Central memory CD4-positive, alpha-beta T cell (primary cell): ENCODE measurements around the gene LRTM2.

ENCODE experiments used
- DNase-seq: peaks from one replicate; pipeline ENCODE4 v3.0.0; 2022

The LRTM2 gene

GRCh38 chr12:1830401-1830845, 10.1 kb downstream of the LRTM2 start:
- DNase-seq = no peak

- DNase-seq = no peak
Measured at GRCh38 chr12:1830981-1831963, 10.9 kb downstream of the LRTM2 start.

- DNase-seq = no peak
Measured at GRCh38 chr12:1832801-1833595, 12.6 kb downstream of the LRTM2 start.

GRCh38 chr12:1833596-1834028, 13.2 kb downstream of the LRTM2 start:
- DNase-seq = no peak

GRCh38 chr12:1834186-1834925, 14.0 kb downstream of the LRTM2 start:
- no peak for DNase-seq

GRCh38 chr12:1835211-1836131, 15.1 kb downstream of the LRTM2 start:
- no peak for DNase-seq

- no peak for DNase-seq
Measured at GRCh38 chr12:1836241-1836803, 16.0 kb downstream of the LRTM2 start.

DNA sequence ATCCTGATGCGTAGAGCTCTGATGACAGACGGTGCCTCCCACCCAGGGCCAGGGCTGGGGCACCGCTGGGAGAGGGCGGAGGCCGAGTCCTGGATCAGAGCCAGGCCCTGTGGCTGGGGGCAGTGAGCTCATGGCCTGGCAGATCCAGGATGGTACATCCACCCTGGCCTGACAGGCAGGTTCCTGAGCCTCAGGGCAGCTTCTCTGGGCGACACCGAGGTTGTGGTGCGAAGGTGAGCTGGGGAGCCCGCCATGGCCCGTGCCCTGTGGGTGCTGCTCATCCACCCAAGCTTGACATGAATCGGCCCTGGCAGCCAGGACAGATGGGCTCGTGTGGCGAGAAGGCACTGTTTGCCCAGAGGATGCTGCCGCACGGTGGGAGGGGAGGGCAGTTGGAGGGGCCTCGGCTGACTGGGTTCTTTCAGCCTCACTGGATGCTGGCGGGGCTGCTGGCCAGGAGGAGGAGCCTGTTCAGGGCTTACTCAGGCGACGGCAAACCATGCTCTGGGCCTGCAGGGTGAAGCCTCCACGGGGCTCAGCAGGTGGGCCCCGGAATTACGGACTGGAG, 16.6 kb downstream of the LRTM2 start:
- DNase-seq = no peak

DNA sequence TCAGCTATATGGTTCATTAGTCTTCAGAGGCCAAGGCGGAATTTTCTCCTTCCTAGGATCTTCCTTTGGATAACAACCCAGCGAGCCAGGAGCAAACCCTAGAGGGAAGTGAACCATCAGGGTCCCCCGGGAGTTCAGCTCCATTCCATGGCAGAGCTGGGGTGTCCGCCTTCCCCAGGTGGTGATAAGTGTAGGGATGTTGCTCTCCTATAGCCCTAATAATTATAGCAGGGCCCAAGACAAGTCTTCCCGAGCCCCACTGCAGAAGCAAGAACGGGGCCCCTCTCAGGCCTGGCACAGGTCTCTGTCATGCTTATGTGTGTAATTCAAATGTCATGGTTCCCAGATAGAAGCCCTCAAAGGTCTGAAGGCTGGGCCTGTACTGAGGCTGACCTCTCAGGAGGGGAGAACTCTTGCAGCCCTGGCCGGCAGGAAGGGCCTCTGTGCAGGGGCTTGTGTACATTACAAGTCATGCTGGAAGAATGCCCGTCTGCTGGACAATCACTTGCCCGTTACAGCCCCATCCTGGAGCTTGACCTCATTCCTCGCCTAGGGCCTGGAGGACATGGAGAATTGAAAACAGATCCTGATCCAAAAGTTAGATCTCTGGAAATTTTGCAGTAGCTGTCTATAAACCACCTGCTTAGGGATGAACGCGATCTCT, 17.3 kb downstream of the LRTM2 start:
- no peak for DNase-seq

- no peak for DNase-seq
Measured at GRCh38 chr12:1838205-1838993, 18.0 kb downstream of the LRTM2 start.

- DNase-seq = no peak
Measured at GRCh38 chr12:1838994-1839365, 18.6 kb downstream of the LRTM2 start.

DNA sequence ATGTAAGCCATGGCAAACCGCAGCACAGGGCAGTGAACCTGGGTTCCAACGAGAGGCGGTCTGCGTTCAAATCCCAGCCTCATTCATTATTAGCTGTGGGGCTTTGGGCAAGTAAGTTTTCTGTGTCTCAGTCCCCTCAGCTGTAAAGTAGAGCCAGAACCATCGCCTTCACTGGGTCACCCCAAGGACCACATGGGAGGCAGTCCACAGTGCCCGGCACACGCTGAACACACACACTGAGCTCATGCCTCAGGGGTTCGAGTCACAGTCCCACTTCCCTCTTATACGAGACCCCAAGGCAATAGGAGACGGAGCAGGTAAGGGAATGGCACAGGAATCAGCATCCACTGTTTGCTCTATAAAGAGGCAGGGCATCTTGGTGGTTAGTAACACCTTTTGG, 19.1 kb downstream of the LRTM2 start:
- DNase-seq = no peak

DNA sequence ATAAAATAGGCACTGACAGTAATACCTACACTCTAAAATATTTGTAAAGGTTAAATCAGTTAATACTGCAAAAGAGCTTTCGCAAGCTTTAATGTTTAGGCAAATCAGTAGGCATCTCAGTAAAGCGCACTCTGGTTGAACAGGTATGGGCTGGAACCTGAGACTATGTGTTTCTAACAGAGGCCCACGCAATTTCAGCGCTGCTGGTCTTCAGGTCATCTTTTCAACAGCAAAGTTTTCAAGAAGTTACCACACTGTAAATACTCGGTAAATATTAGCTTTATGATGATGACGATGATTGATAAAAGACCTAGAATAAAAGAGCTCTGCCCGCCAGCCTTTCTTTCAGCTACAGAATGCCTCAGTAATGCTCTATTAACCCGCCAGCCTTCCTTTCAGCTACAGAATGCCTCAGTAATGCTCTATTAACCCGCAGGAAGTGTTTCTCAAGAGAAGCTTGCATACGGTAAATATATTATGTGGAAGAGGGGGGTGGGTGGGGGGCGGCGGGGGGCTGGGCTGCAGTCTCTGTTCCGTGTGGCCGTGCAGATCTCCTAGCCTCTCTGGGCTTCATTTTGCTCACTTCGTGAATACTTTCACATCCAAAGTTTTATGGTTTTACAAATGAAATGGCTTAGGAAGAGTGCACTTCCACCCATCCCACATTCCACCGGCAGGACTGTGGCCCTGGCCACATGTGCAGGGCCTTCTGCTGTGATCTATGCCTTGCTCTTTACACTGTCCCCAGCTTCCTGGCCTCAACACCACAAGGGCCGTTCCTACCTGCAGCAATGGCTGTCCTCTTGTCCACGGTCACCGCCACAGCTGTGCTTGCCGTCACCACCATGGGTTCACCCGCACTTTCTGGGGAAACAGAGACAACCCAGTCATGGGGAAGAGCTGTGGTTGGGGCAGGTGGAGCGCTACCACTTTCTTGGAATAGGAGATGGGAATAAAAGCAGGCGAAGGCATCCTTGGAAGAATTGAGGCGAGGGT, 19.9 kb downstream of the LRTM2 start:
- DNase-seq = no peak

- DNase-seq = no peak
Measured at GRCh38 chr12:1840981-1841425, 20.6 kb downstream of the LRTM2 start.

DNA sequence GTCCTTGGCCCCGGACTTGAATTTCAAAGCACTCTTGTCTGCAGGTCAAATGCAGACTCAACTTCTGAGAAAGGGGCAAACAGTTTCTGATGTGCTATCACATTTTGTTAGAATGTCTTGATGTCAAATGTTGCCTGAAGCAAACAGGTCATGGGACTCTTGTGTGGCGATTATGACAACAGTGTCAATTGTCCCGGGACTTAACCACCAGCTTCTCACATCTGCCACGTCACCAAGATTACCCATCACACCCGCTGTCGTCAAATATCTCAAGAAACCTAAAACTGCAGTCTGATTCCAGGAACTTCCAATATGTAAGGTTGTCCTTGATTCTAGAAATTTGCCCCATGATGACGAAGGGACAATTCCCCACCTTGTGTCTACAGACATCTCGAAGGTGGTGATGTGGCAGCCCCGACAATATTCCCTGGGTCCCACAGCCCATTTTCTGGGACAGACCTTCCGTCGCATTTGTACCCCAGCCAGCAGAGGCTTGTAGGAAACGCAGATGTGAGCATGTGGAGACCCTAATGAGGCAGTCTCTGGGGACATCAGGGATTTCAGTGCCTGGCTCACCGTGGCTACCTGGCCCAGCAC, 21.3 kb downstream of the LRTM2 start:
- no peak for DNase-seq

- DNase-seq = no peak
Measured at GRCh38 chr12:1842183-1842904, 22.0 kb downstream of the LRTM2 start.
